Lung (tissue), 12 donors: ENCODE measurements around the gene ZFAND6. TPM values are rescaled to one million over a fixed set of nuclear protein-coding genes. Genes with fewer than 3 reads are reported as not detected.

Experiments
- ATAC-seq: fragments of 200-7000 bp; cut with Tn5 transposase; one replicate; pipeline ENCODE4 v1.9.1; 2020; ENCODE audit warnings: moderate number of reproducible peaks; ENCODE audit not compliant: insufficient read depth, low FRiP score
- DNase-seq, 3 donors: peaks; one replicate each; pipeline ENCODE4 v3.0.0-alpha.2; 2013 to 2017
- H3K27ac ChIP-seq, 2 donors: one replicate each; pipeline ENCODE4 v1.5.1; 2013; ENCODE audit warnings: mild to moderate bottlenecking in 2 of 2, moderate library complexity in 2 of 2, control low read depth in 1 of 2, inconsistent platforms in 1 of 2, low read depth in 1 of 2, low read length in 1 of 2
- H3K27me3 ChIP-seq, 3 donors: one replicate each; pipeline ENCODE4 v1.5.1; 2013; ENCODE audit warnings: low read length in 2 of 3; ENCODE audit not compliant: control insufficient read depth in 3 of 3, insufficient read depth in 3 of 3
- H3K36me3 ChIP-seq, 4 donors: one replicate each; pipeline ENCODE4 v1.5.1; 2013; ENCODE audit warnings: low read length in 4 of 4, mild to moderate bottlenecking in 1 of 4, moderate library complexity in 1 of 4; ENCODE audit not compliant: control insufficient read depth in 4 of 4, insufficient read depth in 4 of 4
- H3K4me1 ChIP-seq, 5 donors: one replicate each; pipeline ENCODE4 v1.5.1; 2013; ENCODE audit warnings: low read length in 5 of 5, mild to moderate bottlenecking in 2 of 5, moderate library complexity in 1 of 5; ENCODE audit not compliant: control insufficient read depth in 5 of 5, insufficient read depth in 5 of 5
- H3K4me3 ChIP-seq: one replicate; pipeline ENCODE4 v1.5.1; 2013; ENCODE audit warnings: mild to moderate bottlenecking, control low read depth, moderate library complexity
- H3K9ac ChIP-seq, 2 donors: one replicate each; pipeline ENCODE4 v1.5.1; 2013; ENCODE audit warnings: low read length in 2 of 2, control low read depth in 1 of 2; ENCODE audit not compliant: insufficient read depth in 1 of 2
- H3K9me3 ChIP-seq, 4 donors: one replicate each; pipeline ENCODE4 v1.5.1; 2013; ENCODE audit warnings: low read length in 3 of 4, mild to moderate bottlenecking in 1 of 4, moderate library complexity in 1 of 4; ENCODE audit not compliant: control insufficient read depth in 4 of 4, insufficient read depth in 3 of 4
- CTCF ChIP-seq: IDR thresholded peaks from 2 replicates; pipeline ENCODE4 v1.5.1; 2012; ENCODE audit warnings: mild to moderate bottlenecking; ENCODE audit errors: control extremely low read depth, extremely low read depth
- WGBS, 2 donors: extraction: QIAGEN DNeasy Blood & Tissue Kit; methylation state at CpG; one replicate each; pipeline ENCODE4 v1.1.7; 2013; 5-methylcytosine and 5-hydroxymethylcytosine counted together
- polyA plus RNA-seq, 2 donors: library from polyadenylated mRNA; stranded (reverse); fragments of 200-250 nt; gene quantifications; one replicate each; pipeline ENCODE4 v1.2.1, GENCODE V29; 2013
- total RNA-seq, 2 donors: library from RNA; depleted of rRNA in 1 of 2; stranded (reverse); fragments of >200 nt in 1 of 2; gene quantifications; one replicate each; pipeline ENCODE4 v1.2.1, GENCODE V29; 2014 to 2021
- donor health status: control.
- donor health status: control.
- donor health status: Bipolar disorder and iron deficiency.
- donor health status: healthy.
- donor health status: DM: yes; HTN: yes; CAD: no.

ZFAND6 gene
- total and polyA plus RNA-seq, 4 donors = 49.6 to 160 (median 81.4) TPM

GRCh38 chr15:80138961-80139360, 79.5 kb downstream of the ZFAND6 start:
- no peak for DNase-seq
- no peak overlapping the region for H3K27ac ChIP-seq
- no peak for TF ChIP-seq CTCF
- ATAC-seq = no peak
- no peak overlapping the region for H3K9ac ChIP-seq
- H3K36me3 ChIP-seq = peaks cover 1 to 18% (median 12%) of the 10 kb centered on the region in 4 donors
- no peaks in the 10 kb centered on the region for H3K9me3 ChIP-seq
- no peaks in the 10 kb centered on the region for H3K27me3 ChIP-seq
- 83 to 87% methylated on average over 3 of the region's 3 CpGs for WGBS, 2 donors
- no peak overlapping the region for H3K4me3 ChIP-seq
- no peaks in the 10 kb centered on the region for H3K4me1 ChIP-seq

DNA sequence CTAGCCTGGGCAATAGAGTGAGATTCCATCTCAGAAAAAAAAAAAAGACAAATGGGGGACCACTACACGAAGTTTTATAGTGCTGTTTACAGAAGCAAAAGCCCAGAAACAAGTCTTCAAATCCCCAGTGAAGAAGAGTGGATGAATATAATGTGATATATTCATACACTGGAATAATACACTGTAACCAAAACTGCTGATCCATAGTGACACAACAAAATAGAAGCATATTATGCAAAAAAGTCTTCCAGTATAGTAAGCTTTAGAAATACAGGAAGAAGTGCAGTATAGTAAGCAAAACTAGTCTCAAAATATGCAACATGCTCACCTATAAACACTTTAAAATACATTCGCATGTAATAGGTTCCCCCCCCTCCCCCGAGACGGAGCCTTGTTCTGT, 81.4 kb downstream of the ZFAND6 start:
- Histone ChIP-seq H3K9me3 (no peaks in the 10 kb centered on the region), H3K4me3 (no peak overlapping the region), H3K27ac (no peak overlapping the region), H3K27me3 (no peaks in the 10 kb centered on the region), H3K9ac (no peak overlapping the region), H3K36me3 (peaks cover 0 to 11% (median 4%) of the 10 kb centered on the region in 4 donors), H3K4me1 (no peaks in the 10 kb centered on the region)
- TF ChIP-seq CTCF = no peak
- no peak for DNase-seq
- WGBS, 2 donors = 95 to 96% methylated on average over 4 of the region's 4 CpGs
- no peak for ATAC-seq

- Histone ChIP-seq H3K9me3 (no peaks in the 10 kb centered on the region), H3K27me3 (no peaks in the 10 kb centered on the region), H3K9ac (no peak overlapping the region), H3K27ac (no peak overlapping the region), H3K4me3 (no peak overlapping the region), H3K36me3 (peaks cover 0 to 7% (median 2%) of the 10 kb centered on the region in 4 donors), H3K4me1 (no peaks in the 10 kb centered on the region)
- ATAC-seq = no peak
- 93 to 95% methylated on average over 5 of the region's 5 CpGs for whole genome bisulfite sequencing, 2 donors
- no peak for DNase-seq
- TF ChIP-seq CTCF = no peak
These were observed 82.6 kb downstream of the ZFAND6 start for GRCh38 chr15:80141916-80142598.

DNA sequence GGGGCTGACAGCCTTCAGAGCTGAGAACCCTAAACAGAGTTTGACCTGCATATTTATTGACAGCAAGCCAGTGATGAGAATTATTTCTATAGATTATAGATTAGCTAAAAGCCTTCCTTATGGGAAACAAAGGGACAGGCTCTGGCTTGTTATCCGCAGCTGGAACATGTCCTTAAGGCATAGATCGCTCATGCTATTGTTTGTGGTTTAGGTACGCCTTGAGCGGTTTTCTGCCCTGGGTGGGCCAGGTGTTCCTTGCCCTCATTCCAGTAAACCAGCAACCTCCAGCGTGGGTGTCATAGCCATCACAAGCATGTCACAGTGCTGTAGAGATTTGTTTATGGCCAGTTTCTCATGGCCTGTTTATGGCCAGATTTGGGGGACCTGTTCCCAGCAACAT, 83.2 kb downstream of the ZFAND6 start:
- H3K4me1 ChIP-seq = no peaks in the 10 kb centered on the region
- TF ChIP-seq CTCF = no peak

More for the DNA sequence above, 83.2 kb downstream of the ZFAND6 start:
- Histone ChIP-seq H3K27ac (no peak overlapping the region), H3K9ac (no peak overlapping the region), H3K9me3 (no peaks in the 10 kb centered on the region), H3K4me3 (no peak overlapping the region), H3K27me3 (no peaks in the 10 kb centered on the region), H3K36me3 (peaks cover 0 to 3% (median 0%) of the 10 kb centered on the region in 4 donors)
- DNase-seq (no peak), ATAC-seq (no peak)
- WGBS, 2 donors = 93% methylated on average over 5 of the region's 5 CpGs
